Central memory CD4-positive, alpha-beta T cell (primary cell): ENCODE measurements around the gene MED27.

ENCODE experiments used
- DNase-seq: peaks from one replicate; pipeline ENCODE4 v3.0.0; 2022

MED27 gene

GRCh38 chr9:131847665-131848354, 231.9 kb downstream of the MED27 start:
- DNase-seq, result no peak

- DNase-seq, result no peak
Measured at GRCh38 chr9:131845305-131846298, 234.1 kb downstream of the MED27 start.

GRCh38 chr9:131844745-131845118, 234.9 kb downstream of the MED27 start:
- no peak for DNase-seq

- DNase-seq, result no peak
Measured at GRCh38 chr9:131843989-131844744, 235.5 kb downstream of the MED27 start.

GRCh38 chr9:131841765-131842318, 237.8 kb downstream of the MED27 start:
- no peak for DNase-seq

- DNase-seq, result no peak
Measured at GRCh38 chr9:131840751-131841702, 238.6 kb downstream of the MED27 start.

GRCh38 chr9:131840220-131840619, 239.4 kb downstream of the MED27 start:
- DNase-seq, result no peak

GRCh38 chr9:131839281-131840084, 240.2 kb downstream of the MED27 start:
- DNase-seq, result peak; percentile 44

GRCh38 chr9:131838530-131839280, 241.0 kb downstream of the MED27 start:
- DNase-seq, result no peak

GRCh38 chr9:131837836-131838235, 241.8 kb downstream of the MED27 start:
- DNase-seq, result no peak

- no peak for DNase-seq
Measured at GRCh38 chr9:131837316-131837715, 242.4 kb downstream of the MED27 start.

GRCh38 chr9:131836607-131837315, 242.9 kb downstream of the MED27 start:
- no peak for DNase-seq

- no peak for DNase-seq
Measured at GRCh38 chr9:131836021-131836420, 243.6 kb downstream of the MED27 start.

GRCh38 chr9:131835151-131835910, 244.3 kb downstream of the MED27 start:
- DNase-seq, result no peak

- DNase-seq, result no peak
Measured at GRCh38 chr9:131834721-131835120, 244.9 kb downstream of the MED27 start.

- no peak for DNase-seq
Measured at GRCh38 chr9:131833906-131834305, 245.8 kb downstream of the MED27 start.

GRCh38 chr9:131833083-131833482, 246.6 kb downstream of the MED27 start:
- no peak for DNase-seq

GRCh38 chr9:131831380-131832165, 248.1 kb downstream of the MED27 start:
- DNase-seq, result no peak
